Measurements from ENCODE around the gene MTCL3.

The MTCL3 gene

GRCh38 chr6:127517693-127518092, 1.4 kb downstream of the MTCL3 start:
- Histone ChIP-seq H3K9me3 (ENCODE audit: low read depth, low read length, poor library complexity, severe bottlenecking) (no peaks in the 10 kb centered on the region), H3K4me3 (ENCODE audit: low read depth, low read length, poor library complexity, severe bottlenecking) (peak overlapping the region; percentile 73), H3K4me1 (ENCODE audit: insufficient read depth, low read length, poor library complexity, severe bottlenecking) (peaks cover 27% of the 10 kb centered on the region), H3K36me3 (ENCODE audit: insufficient read depth, low read length, poor library complexity, severe bottlenecking) (peaks cover 8% of the 10 kb centered on the region), H3K27ac (ENCODE audit: low read depth, low read length, poor library complexity, severe bottlenecking) (peak overlapping the region; percentile 84), H3K27me3 (replicated peaks; ENCODE audit: insufficient read depth, low read depth, low read length, poor library complexity) (no peaks in the 10 kb centered on the region)
- intact Hi-C loops (cut with micrococcal nuclease; ENCODE audit: unreplicated experiment) = loop anchor here (2.0 kb wide), 1 partner anchor 175 kb away; the partner anchor contains the start of gene ECHDC1
- ChIA-PET CTCF (no interaction called here), POLR2A (ENCODE audit: low non-redundant PET) (no interaction called here)
- no peak for DNase-seq (ENCODE audit: low spot score)
- no peak for TF ChIP-seq EZH2 (IDR thresholded peaks at IDR 0.05; ENCODE audit: borderline replicate concordance, low read depth, low read length, poor library complexity, severe bottlenecking)
- TF ChIP-seq CTCF (conservative IDR thresholded peaks at IDR 0.05; ENCODE audit: low read depth, low read length) = no peak
- no TSS peak for BruUV-seq (replicated peaks)

- no peaks in the 10 kb centered on the region for H3K27me3 ChIP-seq (replicated peaks; ENCODE audit: insufficient read depth, low read depth, low read length, poor library complexity)
- TF ChIP-seq CTCF (conservative IDR thresholded peaks at IDR 0.05; ENCODE audit: low read depth, low read length) = peak; percentile 96
- no peak for TF ChIP-seq EZH2 (IDR thresholded peaks at IDR 0.05; ENCODE audit: borderline replicate concordance, low read depth, low read length, poor library complexity, severe bottlenecking)
- peak overlapping the region; percentile 73 for H3K4me3 ChIP-seq (ENCODE audit: low read depth, low read length, poor library complexity, severe bottlenecking)
- CTCF ChIA-PET = interaction anchor here (0.6 to 1.2 kb wide), 3 partner anchors 24 to 326 kb away, joined by 3 to 8 read pairs (median 3); no protein-coding TSS in a partner anchor
- no TSS peak for BruUV-seq (replicated peaks)
- peak; percentile 88 for DNase-seq (ENCODE audit: low spot score)
- peak overlapping the region; percentile 63 for H3K27ac ChIP-seq (ENCODE audit: low read depth, low read length, poor library complexity, severe bottlenecking)
- H3K4me1 ChIP-seq (ENCODE audit: insufficient read depth, low read length, poor library complexity, severe bottlenecking) = peaks cover 27% of the 10 kb centered on the region
- H3K9me3 ChIP-seq (ENCODE audit: low read depth, low read length, poor library complexity, severe bottlenecking) = no peaks in the 10 kb centered on the region
- POLR2A ChIA-PET (ENCODE audit: low non-redundant PET) = no interaction called here
- intact Hi-C loops (cut with micrococcal nuclease; ENCODE audit: unreplicated experiment) = loop anchor here (2.0 kb wide), 1 partner anchor 174 kb away; the partner anchor contains the start of gene ECHDC1
- H3K36me3 ChIP-seq (ENCODE audit: insufficient read depth, low read length, poor library complexity, severe bottlenecking) = peaks cover 17% of the 10 kb centered on the region
Observed at GRCh38 chr6:127516662-127517273, 2.4 kb downstream of the MTCL3 start.

- Histone ChIP-seq H3K27me3 (replicated peaks; ENCODE audit: insufficient read depth, low read depth, low read length, poor library complexity) (no peaks in the 10 kb centered on the region), H3K9me3 (ENCODE audit: low read depth, low read length, poor library complexity, severe bottlenecking) (no peaks in the 10 kb centered on the region), H3K4me1 (ENCODE audit: insufficient read depth, low read length, poor library complexity, severe bottlenecking) (peaks cover 27% of the 10 kb centered on the region), H3K4me3 (ENCODE audit: low read depth, low read length, poor library complexity, severe bottlenecking) (peak overlapping the region; percentile 73), H3K36me3 (ENCODE audit: insufficient read depth, low read length, poor library complexity, severe bottlenecking) (peaks cover 23% of the 10 kb centered on the region), H3K27ac (ENCODE audit: low read depth, low read length, poor library complexity, severe bottlenecking) (peak overlapping the region; percentile 63)
- intact Hi-C loops (cut with micrococcal nuclease; ENCODE audit: unreplicated experiment) = loop anchor here (2.0 kb wide), 1 partner anchor 173 kb away; the partner anchor contains the start of gene ECHDC1
- peak; percentile 85 for DNase-seq (ENCODE audit: low spot score)
- no TSS peak for BruUV-seq (replicated peaks)
- ChIA-PET CTCF (interaction anchor here (0.5 to 1.3 kb wide), 13 partner anchors 10 to 824 kb away, joined by 3 to 11 read pairs (median 5); partner anchors contain the start of gene KIAA0408), POLR2A (ENCODE audit: low non-redundant PET) (no interaction called here)
- TF ChIP-seq CTCF (conservative IDR thresholded peaks at IDR 0.05; ENCODE audit: low read depth, low read length) = no peak
- no peak for TF ChIP-seq EZH2 (IDR thresholded peaks at IDR 0.05; ENCODE audit: borderline replicate concordance, low read depth, low read length, poor library complexity, severe bottlenecking)
Observed at GRCh38 chr6:127515794-127516661, 3.1 kb downstream of the MTCL3 start.
